Measurements from ENCODE around the gene IP6K3.

DNA sequence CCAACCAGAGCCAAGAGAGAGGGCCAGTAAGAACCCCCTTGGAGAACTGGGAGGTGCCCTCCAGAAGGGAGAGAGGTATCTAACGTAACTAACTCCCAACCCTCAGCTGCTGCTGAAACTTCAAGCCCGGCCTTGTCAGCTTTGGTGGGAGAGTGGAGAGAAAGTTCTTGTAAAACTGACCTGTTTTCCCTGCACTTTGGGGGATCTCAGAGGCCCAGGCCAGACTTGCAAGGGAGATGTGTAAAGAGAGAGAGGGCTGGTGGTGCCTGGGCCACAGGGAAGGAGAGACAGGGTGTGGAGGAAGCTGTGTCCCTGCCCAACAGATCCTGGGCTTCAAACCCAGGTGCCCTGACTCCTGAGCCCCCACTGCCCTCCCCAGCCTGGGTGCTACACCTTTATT, 17.3 kb upstream of the IP6K3 start:
- TF ChIP-seq, protein P1, sequence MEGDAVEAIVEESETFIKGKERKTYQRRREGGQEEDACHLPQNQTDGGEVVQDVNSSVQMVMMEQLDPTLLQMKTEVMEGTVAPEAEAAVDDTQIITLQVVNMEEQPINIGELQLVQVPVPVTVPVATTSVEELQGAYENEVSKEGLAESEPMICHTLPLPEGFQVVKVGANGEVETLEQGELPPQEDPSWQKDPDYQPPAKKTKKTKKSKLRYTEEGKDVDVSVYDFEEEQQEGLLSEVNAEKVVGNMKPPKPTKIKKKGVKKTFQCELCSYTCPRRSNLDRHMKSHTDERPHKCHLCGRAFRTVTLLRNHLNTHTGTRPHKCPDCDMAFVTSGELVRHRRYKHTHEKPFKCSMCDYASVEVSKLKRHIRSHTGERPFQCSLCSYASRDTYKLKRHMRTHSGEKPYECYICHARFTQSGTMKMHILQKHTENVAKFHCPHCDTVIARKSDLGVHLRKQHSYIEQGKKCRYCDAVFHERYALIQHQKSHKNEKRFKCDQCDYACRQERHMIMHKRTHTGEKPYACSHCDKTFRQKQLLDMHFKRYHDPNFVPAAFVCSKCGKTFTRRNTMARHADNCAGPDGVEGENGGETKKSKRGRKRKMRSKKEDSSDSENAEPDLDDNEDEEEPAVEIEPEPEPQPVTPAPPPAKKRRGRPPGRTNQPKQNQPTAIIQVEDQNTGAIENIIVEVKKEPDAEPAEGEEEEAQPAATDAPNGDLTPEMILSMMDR (IDR thresholded peaks at IDR 0.05) = no peak
- no peak for TF ChIP-seq POLR2A (IDR thresholded peaks at IDR 0.05)
